ENCODE results near the gene SPEF2. TPM values are rescaled to one million over a fixed set of nuclear protein-coding genes. Genes with fewer than 3 reads are reported as not detected.

Gene SPEF2
- total RNA-seq, 1 donor from 2014 or later, result 12.1 TPM

GRCh38 chr5:35778259-35778769 lies 160.7 kb downstream of the SPEF2 start:
- Mint-ChIP-seq H3K36me3 (no peaks in the 10 kb centered on the region), H3K4me3 (no peak overlapping the region), H3K27ac (no peak overlapping the region), H3K4me1 (peaks cover 9% of the 10 kb centered on the region), H3K9me3 (no peaks in the 10 kb centered on the region), H3K27me3 (ENCODE audit: low read depth) (peaks cover 23% of the 10 kb centered on the region)
- no peak for DNase-seq (ENCODE audit: low spot score in 2 of 2, unreplicated experiment in 2 of 2)
- TF ChIP-seq, protein P1, sequence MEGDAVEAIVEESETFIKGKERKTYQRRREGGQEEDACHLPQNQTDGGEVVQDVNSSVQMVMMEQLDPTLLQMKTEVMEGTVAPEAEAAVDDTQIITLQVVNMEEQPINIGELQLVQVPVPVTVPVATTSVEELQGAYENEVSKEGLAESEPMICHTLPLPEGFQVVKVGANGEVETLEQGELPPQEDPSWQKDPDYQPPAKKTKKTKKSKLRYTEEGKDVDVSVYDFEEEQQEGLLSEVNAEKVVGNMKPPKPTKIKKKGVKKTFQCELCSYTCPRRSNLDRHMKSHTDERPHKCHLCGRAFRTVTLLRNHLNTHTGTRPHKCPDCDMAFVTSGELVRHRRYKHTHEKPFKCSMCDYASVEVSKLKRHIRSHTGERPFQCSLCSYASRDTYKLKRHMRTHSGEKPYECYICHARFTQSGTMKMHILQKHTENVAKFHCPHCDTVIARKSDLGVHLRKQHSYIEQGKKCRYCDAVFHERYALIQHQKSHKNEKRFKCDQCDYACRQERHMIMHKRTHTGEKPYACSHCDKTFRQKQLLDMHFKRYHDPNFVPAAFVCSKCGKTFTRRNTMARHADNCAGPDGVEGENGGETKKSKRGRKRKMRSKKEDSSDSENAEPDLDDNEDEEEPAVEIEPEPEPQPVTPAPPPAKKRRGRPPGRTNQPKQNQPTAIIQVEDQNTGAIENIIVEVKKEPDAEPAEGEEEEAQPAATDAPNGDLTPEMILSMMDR (IDR thresholded peaks at IDR 0.05; ENCODE audit: unreplicated experiment), result no peak

DNA sequence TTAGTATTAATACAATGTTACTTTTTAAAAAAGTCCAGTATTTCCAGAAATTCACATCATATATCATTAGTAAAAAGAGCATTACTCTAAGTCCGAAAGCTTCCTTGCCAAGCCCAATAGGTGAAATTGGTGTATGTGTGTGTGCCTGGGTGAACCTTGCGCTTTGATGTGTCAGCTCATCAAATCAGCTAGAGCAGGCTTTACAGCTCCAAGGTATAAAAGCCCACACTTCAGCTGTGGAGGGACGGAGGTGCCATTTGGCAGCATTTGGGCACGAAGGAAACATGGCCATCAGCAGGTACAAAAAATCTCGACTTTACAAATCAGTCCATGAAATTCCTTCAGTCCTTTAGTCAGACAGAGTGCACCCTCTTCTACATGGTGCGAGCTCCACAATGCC lies 162.6 kb downstream of the SPEF2 start:
- TF ChIP-seq, protein P1 (IDR thresholded peaks at IDR 0.05; ENCODE audit: unreplicated experiment), result no peak
- H3K4me3 Mint-ChIP-seq, result no peak overlapping the region
- no peak overlapping the region for H3K27ac Mint-ChIP-seq
- H3K36me3 Mint-ChIP-seq, result no peaks in the 10 kb centered on the region
- H3K9me3 Mint-ChIP-seq, result no peaks in the 10 kb centered on the region
- H3K27me3 Mint-ChIP-seq (ENCODE audit: low read depth), result peaks cover 25% of the 10 kb centered on the region
- H3K4me1 Mint-ChIP-seq, result peaks cover 9% of the 10 kb centered on the region
- no peak for DNase-seq (ENCODE audit: low spot score in 2 of 2, unreplicated experiment in 2 of 2)

GRCh38 chr5:35781181-35781790 lies 163.6 kb downstream of the SPEF2 start:
- H3K36me3 Mint-ChIP-seq, result no peaks in the 10 kb centered on the region
- no peak overlapping the region for H3K4me3 Mint-ChIP-seq
- H3K27ac Mint-ChIP-seq, result no peak overlapping the region

GRCh38 chr5:35783551-35783950 lies 165.9 kb downstream of the SPEF2 start:
- Mint-ChIP-seq H3K27ac (no peak overlapping the region), H3K36me3 (no peaks in the 10 kb centered on the region), H3K9me3 (no peaks in the 10 kb centered on the region), H3K4me3 (no peak overlapping the region), H3K4me1 (peaks cover 9% of the 10 kb centered on the region), H3K27me3 (ENCODE audit: low read depth) (peaks cover 21% of the 10 kb centered on the region)
- TF ChIP-seq, protein P1 (IDR thresholded peaks at IDR 0.05; ENCODE audit: unreplicated experiment), result no peak
- DNase-seq (ENCODE audit: low spot score in 2 of 2, unreplicated experiment in 2 of 2), result no peak

More at GRCh38 chr5:35781181-35781790, 163.6 kb downstream of the SPEF2 start:
- no peak for DNase-seq (ENCODE audit: low spot score in 2 of 2, unreplicated experiment in 2 of 2)
- Mint-ChIP-seq H3K4me1 (peaks cover 9% of the 10 kb centered on the region), H3K9me3 (no peaks in the 10 kb centered on the region), H3K27me3 (ENCODE audit: low read depth) (peaks cover 21% of the 10 kb centered on the region)
- TF ChIP-seq, protein P1 (IDR thresholded peaks at IDR 0.05; ENCODE audit: unreplicated experiment), result no peak

DNA sequence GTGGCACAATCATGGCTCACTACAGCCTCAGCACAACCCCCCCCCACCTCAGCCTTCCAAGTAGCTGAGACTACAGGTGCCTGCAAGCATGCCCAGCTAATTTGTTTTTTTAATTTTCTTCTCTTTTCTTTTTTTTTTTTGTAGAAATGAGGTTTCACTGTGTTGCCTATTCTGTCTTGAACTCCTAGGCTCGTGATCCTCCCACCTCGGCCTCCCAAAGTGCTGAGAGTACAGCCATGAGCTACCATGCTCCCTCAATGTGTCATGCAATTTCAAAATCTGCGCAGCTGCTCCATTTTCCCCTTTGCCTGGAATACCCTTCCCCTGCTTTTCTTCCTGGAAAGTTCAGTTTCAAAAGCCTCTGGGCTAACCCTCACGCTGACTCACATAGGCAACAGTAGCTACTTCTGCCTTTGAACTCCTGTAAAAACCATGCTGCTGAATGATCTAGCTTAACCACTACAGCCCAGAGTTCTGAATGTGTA lies 168.0 kb downstream of the SPEF2 start:
- H3K27ac Mint-ChIP-seq, result no peak overlapping the region
- no peaks in the 10 kb centered on the region for H3K36me3 Mint-ChIP-seq
- no peak for DNase-seq (ENCODE audit: low spot score in 2 of 2, unreplicated experiment in 2 of 2)
- no peak overlapping the region for H3K4me3 Mint-ChIP-seq
- peaks cover 18% of the 10 kb centered on the region for H3K27me3 Mint-ChIP-seq (ENCODE audit: low read depth)
- no peaks in the 10 kb centered on the region for H3K9me3 Mint-ChIP-seq
- peaks cover 5% of the 10 kb centered on the region for H3K4me1 Mint-ChIP-seq
- TF ChIP-seq, protein P1 (IDR thresholded peaks at IDR 0.05; ENCODE audit: unreplicated experiment), result no peak
